Adrenal gland (tissue), 12 donors: ENCODE results near the gene ANKRD30A. TPM values are rescaled to one million over a fixed set of nuclear protein-coding genes. Genes with fewer than 3 reads are reported as not detected.
"Not testable (repeated sequence)": the region's sequence is repeated elsewhere in the genome, so short reads cannot be mapped to it uniquely, and the experiment has no call there.

Experiments
- DNase-seq, 7 donors: peaks; one replicate each; pipeline ENCODE4 v3.0.0-alpha.2; 2019 to 2020
- H3K27ac ChIP-seq, 5 donors: fragments of 200-600 bp; sonication (generic) in 4 of 5; 1 replicate in 3 of 5; 2 replicates in 2 of 5; pipeline versions ENCODE4 v1.5.1 to v1.8.0; 2016 to 2020; ENCODE audit warnings: mild to moderate bottlenecking in 1 of 5
- H3K27me3 ChIP-seq: fragments of 200-600 bp; 2 replicates; pipeline ENCODE4 v1.8.0; 2021
- H3K36me3 ChIP-seq, 2 donors: fragments of 200-600 bp; replicated peaks in 1 of 2; 1 replicate in 1 of 2; 2 replicates in 1 of 2; pipeline versions ENCODE4 v1.5.1 to v1.8.0; 2018 to 2022
- H3K4me1 ChIP-seq, 2 donors: fragments of 200-600 bp; replicated peaks in 1 of 2; 1 replicate in 1 of 2; 2 replicates in 1 of 2; pipeline versions ENCODE4 v1.5.1 to v1.8.0; 2018 to 2021
- H3K4me3 ChIP-seq, 4 donors: fragments of 200-600 bp; sonication (generic) in 3 of 4; one replicate each; pipeline ENCODE4 v1.5.1; 2016 to 2018
- H3K9me3 ChIP-seq, 3 donors: fragments of 200-600 bp; sonication (generic) in 1 of 3; replicated peaks in 1 of 3; 1 replicate in 2 of 3; 2 replicates in 1 of 3; pipeline versions ENCODE4 v1.5.1 to v1.8.0; 2016 to 2021
- CTCF ChIP-seq, 6 experiments: fragments of 450-650 bp in 4 of 6; fragments of 200-600 bp in 2 of 6; sonication (generic) in 1 of 6; IDR thresholded peaks; 1 replicate in 5 of 6; 2 replicates in 1 of 6; pipeline versions ENCODE4 v1.5.1 to v1.8.0; 2016 to 2021; ENCODE audit warnings: antibody characterized with exemption in 6 of 6, mild to moderate bottlenecking in 2 of 6, moderate library complexity in 1 of 6
- POLR2A ChIP-seq, 2 donors: fragments of 450-650 bp; IDR thresholded peaks; one replicate each; pipeline ENCODE4 v1.6.1; 2017; ENCODE audit warnings: antibody characterized with exemption in 2 of 2, mild to moderate bottlenecking in 2 of 2, moderate library complexity in 1 of 2
- WGBS, 4 donors: extraction: QIAGEN DNeasy Blood & Tissue Kit in 2 of 4; methylation state at CpG; one replicate each; pipeline versions ENCODE4 v1.1.5 to v1.1.7; 2013 to 2017; 5-methylcytosine and 5-hydroxymethylcytosine counted together
- intact Hi-C, 2 donors: fragments of 100-400 bp; cut with DNase I; formaldehyde crosslinking; loops; one replicate each; pipeline versions ENCODE4 v1.14.1 to v1.15.0; 2022 to 2023
- polyA plus RNA-seq, 3 donors: library from polyadenylated mRNA; stranded (reverse); fragments of 200-250 nt in 2 of 3; fragments of 350-450 nt in 1 of 3; fragmentation: Illumina TruSeq in 1 of 3; extraction: RNeasy Lipid Tissue Mini Kit (QIAGEN cat#74804) in 1 of 3; gene quantifications; one replicate each; pipeline ENCODE4 v1.2.3, GENCODE V29; 2013 to 2014
- total RNA-seq, 9 donors: library from RNA; depleted of rRNA in 4 of 9; stranded (reverse); fragments of >200 nt in 4 of 9; fragments of 120-200 nt in 1 of 9; fragmentation: NEBNext Ultra II Directional in 1 of 9; extraction: Animal tissue kit (Norgen Biotek cat#: 25700) in 1 of 9; gene quantifications; one replicate each; pipeline versions ENCODE4 v1.1.0 to v1.2.4, GENCODE V29; 2013 to 2023
- donor health status: healthy with polysubstance abuse.
- donor health status: Bipolar disorder and iron deficiency.
- donor health status: DM: yes; HTN: yes; CAD: no.
- donor health status: DM: no; HTN: no; CAD: no.
- donor health status: DM: no; HTN: no; CAD: no.
- donor health status: DM: yes; HTN: yes; CAD: no.

ANKRD30A gene
- total and polyA plus RNA-seq, 12 donors = not detected

DNA sequence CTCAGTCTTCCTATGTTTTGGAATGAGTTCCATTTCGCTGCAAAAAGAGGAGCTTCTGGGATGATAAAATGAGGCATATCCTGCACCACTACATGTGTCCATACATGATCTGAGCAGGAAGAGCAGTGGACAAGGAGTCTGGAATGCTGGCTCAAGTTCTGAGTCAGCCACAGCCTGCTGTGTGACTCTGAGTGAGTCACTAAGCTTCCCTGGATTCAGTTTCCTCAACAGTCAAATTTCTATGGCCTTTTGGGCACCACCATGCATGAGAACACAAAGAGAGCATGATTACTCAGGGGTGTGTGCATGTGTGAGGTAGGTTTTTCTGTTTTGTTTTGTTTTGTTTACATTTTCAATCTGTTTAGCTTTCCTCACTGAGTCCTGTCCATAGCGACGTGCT is 254.6 kb downstream of the ANKRD30A start:
- 72 to 79% (median 73%) methylated on average over 3 of the region's 3 CpGs for WGBS, 4 donors
- DNase-seq = no peak
- H3K9me3 ChIP-seq = no peaks in the 10 kb centered on the region
- H3K36me3 ChIP-seq = no peaks in the 10 kb centered on the region
- TF ChIP-seq POLR2A (IDR thresholded peaks at IDR 0.05) = no peak
- no peak for TF ChIP-seq CTCF (IDR thresholded peaks at IDR 0.05)
- H3K27me3 ChIP-seq = no peaks in the 10 kb centered on the region
- no peak overlapping the region for H3K4me3 ChIP-seq
- no peak overlapping the region for H3K27ac ChIP-seq
- no peaks in the 10 kb centered on the region for H3K4me1 ChIP-seq
- intact Hi-C loops = no loop called here

GRCh38 chr10:37381271-37381670 is 255.9 kb downstream of the ANKRD30A start:
- no peaks in the 10 kb centered on the region for H3K4me1 ChIP-seq
- DNase-seq = no peak
- H3K36me3 ChIP-seq = no peaks in the 10 kb centered on the region
- intact Hi-C loops = no loop called here
- no peaks in the 10 kb centered on the region for H3K9me3 ChIP-seq
- WGBS, 4 donors = 66 to 77% (median 70%) methylated on average over 3 of the region's 3 CpGs
- no peak overlapping the region for H3K4me3 ChIP-seq
- no peak overlapping the region for H3K27ac ChIP-seq
- TF ChIP-seq POLR2A (IDR thresholded peaks at IDR 0.05) = no peak
- no peak for TF ChIP-seq CTCF (IDR thresholded peaks at IDR 0.05)
- no peaks in the 10 kb centered on the region for H3K27me3 ChIP-seq

GRCh38 chr10:37384923-37385322 is 259.5 kb downstream of the ANKRD30A start:
- DNase-seq = no peak
- Histone ChIP-seq H3K27ac (no peak overlapping the region), H3K27me3 (no peaks in the 10 kb centered on the region), H3K9me3 (no peaks in the 10 kb centered on the region), H3K4me3 (no peak overlapping the region), H3K36me3 (no peaks in the 10 kb centered on the region), H3K4me1 (no peaks in the 10 kb centered on the region)
- 42 to 75% (median 67%) methylated on average over 2 to 4 of the region's 4 CpGs for WGBS, 4 donors
- TF ChIP-seq CTCF (IDR thresholded peaks at IDR 0.05) (no peak), POLR2A (IDR thresholded peaks at IDR 0.05) (no peak)
- intact Hi-C loops = no loop called here

DNA sequence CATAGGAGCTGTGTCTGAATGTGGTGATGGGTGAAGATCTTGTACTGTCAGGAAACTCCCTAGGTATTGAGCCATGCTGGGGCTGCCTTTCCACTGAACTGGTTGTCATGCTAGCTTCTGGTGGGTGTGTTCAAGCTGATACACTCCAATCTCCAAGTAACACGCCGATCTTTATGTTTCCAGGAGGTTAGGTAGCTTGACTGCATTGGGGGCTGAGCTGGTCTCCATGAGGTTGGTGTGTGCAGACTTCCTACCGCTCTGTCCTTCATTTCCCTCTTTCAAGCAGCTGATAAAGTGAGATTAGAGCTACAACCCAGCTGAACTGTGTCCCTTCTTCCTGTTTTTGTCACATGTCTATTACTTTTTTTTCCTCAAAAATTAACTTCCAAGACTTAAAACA is 265.5 kb downstream of the ANKRD30A start:
- no peaks in the 10 kb centered on the region for H3K27me3 ChIP-seq
- intact Hi-C loops = no loop called here
- H3K9me3 ChIP-seq = no peaks in the 10 kb centered on the region
- DNase-seq = no peak
- WGBS, 4 donors = 73 to 79% (median 77%) methylated on average over 3 of the region's 3 CpGs
- no peaks in the 10 kb centered on the region for H3K4me1 ChIP-seq
- H3K4me3 ChIP-seq = no peak overlapping the region
- no peak overlapping the region for H3K27ac ChIP-seq
- H3K36me3 ChIP-seq = no peaks in the 10 kb centered on the region
- TF ChIP-seq POLR2A (IDR thresholded peaks at IDR 0.05) (no peak), CTCF (IDR thresholded peaks at IDR 0.05) (no peak)

- H3K9me3 ChIP-seq, H3K27me3 ChIP-seq, H3K4me1 ChIP-seq, H3K36me3 ChIP-seq, DNase-seq, intact Hi-C loops, H3K4me3 ChIP-seq, H3K27ac ChIP-seq: not testable (repeated sequence)
- WGBS, 4 donors = 58 to 68% (median 63%) methylated on average over 2 of the region's 2 CpGs
Measured at GRCh38 chr10:37400774-37401173, 275.4 kb downstream of the ANKRD30A start.
